Activated naive CD8-positive, alpha-beta T cell treated with anti-CD3 and anti-CD28 coated beads for 36 hours (primary cell): ENCODE results near the gene CACNA1B. TPM values are rescaled to one million over a fixed set of nuclear protein-coding genes. Genes with fewer than 3 reads are reported as not detected.

Source experiments
- DNase-seq: peaks from one replicate; pipeline ENCODE4 v3.0.0; 2021
- H3K27ac Mint-ChIP-seq: one replicate; pipeline ENCODE4 v1.8.0; 2022; ENCODE audit warnings: mild to moderate bottlenecking, moderate library complexity, mixed read lengths
- H3K27me3 Mint-ChIP-seq: one replicate; pipeline ENCODE4 v1.8.0; 2022; ENCODE audit warnings: mild to moderate bottlenecking, mixed read lengths
- H3K36me3 Mint-ChIP-seq: one replicate; pipeline ENCODE4 v1.8.0; 2021; ENCODE audit warnings: mild to moderate bottlenecking, mixed read lengths
- H3K4me1 Mint-ChIP-seq: one replicate; pipeline ENCODE4 v1.8.0; 2021; ENCODE audit warnings: mixed read lengths
- H3K4me3 Mint-ChIP-seq: one replicate; pipeline ENCODE4 v1.8.0; 2022; ENCODE audit warnings: mild to moderate bottlenecking, moderate library complexity, mixed read lengths
- H3K9me3 Mint-ChIP-seq: one replicate; pipeline ENCODE4 v1.8.0; 2022; ENCODE audit warnings: mixed read lengths
- total RNA-seq, 2 experiments: library from RNA; stranded (reverse); gene quantifications; one replicate each; pipeline ENCODE4 v1.2.3, GENCODE V29; 2021

CACNA1B gene
- total RNA-seq, 2 experiments from 2014 or later: not detected

DNA sequence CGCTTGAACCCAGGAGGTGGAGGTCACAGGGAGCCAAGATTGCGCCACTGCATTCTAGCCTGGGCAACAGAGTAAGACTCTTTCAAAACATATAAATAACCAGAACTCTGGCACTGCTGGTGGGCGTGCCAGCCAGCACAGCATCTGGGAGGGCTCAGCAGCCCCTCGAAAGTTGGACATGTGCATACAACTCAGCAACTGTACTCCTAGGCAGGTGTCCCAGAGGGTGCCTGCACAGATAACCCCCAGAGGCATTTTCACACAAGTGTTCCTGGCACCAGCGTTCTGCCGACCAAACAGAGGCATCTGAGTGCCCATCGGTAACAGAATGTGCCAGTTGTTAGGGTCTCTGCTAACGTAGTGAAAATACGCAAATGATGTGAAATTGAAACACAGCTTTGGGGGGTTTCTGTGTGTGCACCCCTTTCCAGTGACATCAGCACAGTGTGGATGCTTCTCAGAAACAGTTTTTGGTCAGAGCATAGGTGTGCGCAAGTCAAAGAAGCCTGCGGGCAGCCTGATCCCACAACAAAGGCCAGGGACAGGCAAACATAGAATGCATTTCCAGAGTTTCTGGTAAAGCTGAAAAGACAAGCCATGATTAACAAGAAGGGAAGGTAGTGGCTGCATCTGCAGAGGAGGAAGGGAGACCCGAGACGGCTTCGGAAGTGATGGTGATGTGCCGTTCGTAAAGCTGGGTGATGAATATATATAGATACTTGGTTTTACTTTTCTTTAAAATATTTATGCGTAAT lies 190.2 kb downstream of the CACNA1B start:
- no peak for DNase-seq
- Mint-ChIP-seq H3K4me3 (no peak overlapping the region), H3K9me3 (no peaks in the 10 kb centered on the region), H3K4me1 (no peaks in the 10 kb centered on the region), H3K36me3 (no peaks in the 10 kb centered on the region), H3K27ac (no peak overlapping the region), H3K27me3 (peaks cover 15% of the 10 kb centered on the region)

DNA sequence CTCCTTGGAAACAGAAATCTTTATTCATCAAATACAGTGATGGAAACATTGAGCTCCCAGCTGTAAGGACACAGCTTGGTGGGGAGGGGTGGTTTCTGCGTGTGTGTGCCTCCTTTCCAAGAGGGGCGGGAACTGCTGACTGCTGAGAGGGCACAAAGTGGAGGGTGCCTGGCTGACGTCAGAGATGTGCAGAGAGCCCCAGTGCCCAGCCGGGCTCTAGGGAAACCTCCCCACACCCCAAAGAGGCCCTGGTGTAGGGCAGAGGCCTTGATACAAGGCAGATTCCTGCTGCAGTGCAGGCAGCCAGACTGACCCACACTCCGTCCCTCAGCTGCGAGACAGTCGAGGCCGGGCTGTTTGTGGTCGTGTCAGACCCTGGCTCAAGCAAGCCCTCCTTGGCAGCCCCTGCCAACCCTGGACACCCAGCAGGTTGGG lies 191.0 kb downstream of the CACNA1B start:
- Mint-ChIP-seq H3K4me1 (no peaks in the 10 kb centered on the region), H3K27me3 (peaks cover 15% of the 10 kb centered on the region), H3K27ac (no peak overlapping the region), H3K4me3 (no peak overlapping the region), H3K9me3 (no peaks in the 10 kb centered on the region), H3K36me3 (no peaks in the 10 kb centered on the region)
- no peak for DNase-seq

DNA sequence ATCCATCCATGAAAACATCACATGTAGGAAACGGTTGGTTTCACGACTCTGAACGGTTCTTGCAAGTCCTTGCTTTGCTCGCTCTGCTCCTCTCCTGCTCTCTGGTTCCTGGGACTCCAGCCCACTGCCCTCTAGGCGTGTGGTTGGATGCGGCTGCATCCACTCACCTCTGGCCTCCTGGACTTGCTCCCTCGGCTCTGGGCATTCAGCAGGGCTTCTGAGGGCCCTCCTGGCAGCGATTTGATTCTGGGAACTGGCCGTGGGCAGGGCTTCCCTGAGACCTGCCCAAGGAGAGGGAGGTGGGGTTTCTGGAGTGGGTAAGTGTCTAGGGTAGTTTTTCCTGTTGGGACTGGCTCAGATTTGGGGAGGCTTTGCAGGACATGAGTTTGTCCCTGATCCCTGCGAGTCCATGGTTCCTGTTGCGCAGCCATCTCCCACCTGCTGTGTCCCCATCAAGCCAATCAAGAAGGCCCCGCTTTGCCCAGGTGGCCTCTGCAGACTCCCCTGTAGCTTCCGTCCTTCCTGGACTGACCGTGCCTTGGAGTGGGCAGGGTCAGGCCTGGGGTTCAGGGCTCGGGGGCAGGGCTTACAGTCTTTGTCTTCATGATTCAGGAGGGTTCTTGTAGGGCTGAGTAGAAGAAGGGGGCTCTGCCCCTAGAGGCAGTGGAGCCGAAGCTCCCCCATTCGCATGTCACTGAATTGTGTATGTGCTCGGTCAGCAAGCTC lies 192.3 kb downstream of the CACNA1B start:
- no peaks in the 10 kb centered on the region for H3K36me3 Mint-ChIP-seq

DNA sequence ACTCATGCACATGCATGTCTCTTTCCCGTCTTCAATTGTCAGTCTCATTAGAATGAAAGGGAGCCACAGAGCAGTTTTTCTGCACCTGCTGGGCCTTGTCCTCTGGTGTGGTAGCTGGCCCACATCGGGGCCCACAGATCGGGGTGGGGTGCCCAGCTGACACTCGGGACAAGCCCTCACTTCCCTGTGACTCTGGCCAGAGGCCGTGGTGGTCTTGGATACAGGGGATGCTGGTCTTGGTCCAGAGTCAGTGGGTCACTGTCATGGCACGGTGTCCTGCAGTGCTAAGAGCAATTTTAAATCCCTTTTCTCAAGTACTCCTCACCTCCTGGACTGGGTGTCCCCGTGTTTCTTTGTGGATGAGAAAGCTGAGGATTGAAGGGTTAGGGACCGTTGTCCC lies 193.2 kb downstream of the CACNA1B start:
- H3K36me3 Mint-ChIP-seq: no peaks in the 10 kb centered on the region
- no peak overlapping the region for H3K4me3 Mint-ChIP-seq
- no peak overlapping the region for H3K27ac Mint-ChIP-seq
- H3K4me1 Mint-ChIP-seq: no peaks in the 10 kb centered on the region
- H3K27me3 Mint-ChIP-seq: peaks cover 10% of the 10 kb centered on the region
- no peaks in the 10 kb centered on the region for H3K9me3 Mint-ChIP-seq
- no peak for DNase-seq

More for the DNA sequence above, 192.3 kb downstream of the CACNA1B start:
- no peak overlapping the region for H3K27ac Mint-ChIP-seq
- H3K9me3 Mint-ChIP-seq: no peaks in the 10 kb centered on the region
- peaks cover 15% of the 10 kb centered on the region for H3K27me3 Mint-ChIP-seq
- H3K4me1 Mint-ChIP-seq: no peaks in the 10 kb centered on the region
- H3K4me3 Mint-ChIP-seq: no peak overlapping the region
- DNase-seq: no peak

DNA sequence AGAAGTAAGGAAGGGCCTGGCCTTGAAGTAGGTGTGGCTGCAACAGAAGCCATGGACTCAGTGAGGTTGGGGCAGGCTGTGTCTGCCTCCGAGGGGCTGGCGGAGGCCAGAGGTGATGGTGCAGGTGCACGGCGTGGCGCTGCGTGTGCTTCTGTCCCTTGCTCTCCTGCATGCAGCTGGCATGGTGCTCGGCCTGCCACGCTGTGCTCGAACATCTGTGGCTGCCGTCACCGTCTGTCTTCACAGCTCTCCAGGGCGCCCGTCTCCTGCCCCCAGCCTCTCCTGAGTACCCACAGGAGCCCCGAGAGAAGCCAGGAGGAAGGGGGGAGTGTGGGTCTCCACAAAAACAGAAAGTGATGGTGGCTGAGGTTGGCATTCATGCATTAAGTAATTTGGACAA lies 193.7 kb downstream of the CACNA1B start:
- no peak for DNase-seq
- Mint-ChIP-seq H3K36me3 (no peaks in the 10 kb centered on the region), H3K4me1 (no peaks in the 10 kb centered on the region), H3K27me3 (peaks cover 9% of the 10 kb centered on the region), H3K4me3 (no peak overlapping the region), H3K9me3 (no peaks in the 10 kb centered on the region), H3K27ac (no peak overlapping the region)

DNA sequence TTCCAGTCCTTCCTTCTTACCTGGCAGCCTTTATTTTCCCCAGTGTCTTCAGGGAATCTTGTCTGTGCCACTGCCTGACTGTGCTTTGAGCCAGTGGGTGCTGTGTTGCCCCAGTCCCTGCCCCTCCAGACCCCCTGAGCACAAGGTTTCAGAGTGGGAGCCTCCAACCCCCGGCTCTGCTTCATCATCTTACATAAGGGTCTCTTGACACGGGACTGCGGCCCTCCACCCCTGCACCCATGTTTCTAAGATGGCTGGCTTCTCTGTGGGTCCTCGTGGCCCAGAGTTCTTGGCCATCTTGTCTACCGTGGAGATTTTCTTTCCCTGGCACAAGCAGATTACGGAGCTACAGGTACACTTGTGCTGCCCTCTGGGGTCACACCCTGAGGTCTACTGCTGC lies 194.1 kb downstream of the CACNA1B start:
- DNase-seq: no peak
- no peak overlapping the region for H3K4me3 Mint-ChIP-seq
- H3K27ac Mint-ChIP-seq: no peak overlapping the region
- H3K36me3 Mint-ChIP-seq: no peaks in the 10 kb centered on the region
- peaks cover 9% of the 10 kb centered on the region for H3K27me3 Mint-ChIP-seq
- H3K4me1 Mint-ChIP-seq: no peaks in the 10 kb centered on the region
- no peaks in the 10 kb centered on the region for H3K9me3 Mint-ChIP-seq

DNA sequence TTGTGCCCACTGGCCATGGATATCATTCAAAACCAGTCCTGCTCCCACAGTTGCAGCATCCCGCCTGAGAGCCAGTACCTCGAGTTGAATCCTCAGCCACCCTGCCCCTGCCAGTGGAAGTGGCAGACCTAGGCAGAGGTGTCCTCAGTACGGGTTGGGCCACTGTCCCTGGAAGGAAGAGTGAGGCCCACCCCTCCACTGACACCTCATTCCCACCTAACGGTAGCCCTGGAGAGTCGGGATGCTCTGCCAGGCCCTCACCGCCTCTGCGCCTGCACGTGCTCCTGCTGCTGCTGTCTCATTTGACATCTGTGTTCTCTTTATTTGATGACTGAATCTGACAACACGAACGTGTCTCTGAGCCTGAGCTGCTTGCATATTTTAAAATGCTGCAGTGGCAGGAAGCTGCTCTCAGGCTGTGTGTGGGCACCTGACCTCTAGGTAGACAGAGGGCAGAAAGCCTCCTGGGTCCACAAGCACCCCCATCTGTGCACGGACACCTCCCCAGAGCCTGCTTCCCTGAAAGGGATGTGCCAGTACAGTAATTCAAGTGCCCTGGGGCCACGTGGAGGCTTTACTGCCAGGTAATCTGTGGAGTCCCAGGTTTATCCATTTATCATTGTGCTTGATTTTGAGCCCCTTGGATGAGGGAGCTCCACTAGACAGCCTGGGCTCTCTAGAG lies 194.7 kb downstream of the CACNA1B start:
- Mint-ChIP-seq H3K27ac (no peak overlapping the region), H3K9me3 (no peaks in the 10 kb centered on the region), H3K4me3 (no peak overlapping the region), H3K36me3 (no peaks in the 10 kb centered on the region), H3K27me3 (peaks cover 9% of the 10 kb centered on the region), H3K4me1 (no peaks in the 10 kb centered on the region)
- no peak for DNase-seq

DNA sequence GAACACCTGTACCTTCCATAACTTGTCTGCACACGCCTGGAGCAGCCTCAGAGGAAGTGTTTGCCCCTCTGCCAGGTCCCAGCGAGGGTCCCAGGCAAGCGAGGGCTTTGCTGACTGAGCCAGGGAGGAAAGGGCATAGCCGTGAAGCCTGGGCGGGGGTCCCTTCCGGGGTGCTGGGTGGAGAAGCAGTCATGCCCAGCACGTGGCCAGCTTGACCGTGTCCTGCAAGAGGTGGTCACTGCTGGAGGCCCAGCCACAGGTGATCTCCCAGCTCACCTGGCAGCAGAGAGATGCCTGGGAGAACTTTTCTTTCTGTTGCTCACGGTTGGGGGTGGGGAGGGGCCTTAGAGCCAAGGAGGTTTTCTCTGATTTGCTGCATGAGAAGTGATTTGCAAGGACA lies 195.3 kb downstream of the CACNA1B start:
- no peak for DNase-seq
- H3K4me3 Mint-ChIP-seq: no peak overlapping the region
- no peaks in the 10 kb centered on the region for H3K9me3 Mint-ChIP-seq
- no peaks in the 10 kb centered on the region for H3K4me1 Mint-ChIP-seq
- peaks cover 9% of the 10 kb centered on the region for H3K27me3 Mint-ChIP-seq
- no peak overlapping the region for H3K27ac Mint-ChIP-seq
- no peaks in the 10 kb centered on the region for H3K36me3 Mint-ChIP-seq

DNA sequence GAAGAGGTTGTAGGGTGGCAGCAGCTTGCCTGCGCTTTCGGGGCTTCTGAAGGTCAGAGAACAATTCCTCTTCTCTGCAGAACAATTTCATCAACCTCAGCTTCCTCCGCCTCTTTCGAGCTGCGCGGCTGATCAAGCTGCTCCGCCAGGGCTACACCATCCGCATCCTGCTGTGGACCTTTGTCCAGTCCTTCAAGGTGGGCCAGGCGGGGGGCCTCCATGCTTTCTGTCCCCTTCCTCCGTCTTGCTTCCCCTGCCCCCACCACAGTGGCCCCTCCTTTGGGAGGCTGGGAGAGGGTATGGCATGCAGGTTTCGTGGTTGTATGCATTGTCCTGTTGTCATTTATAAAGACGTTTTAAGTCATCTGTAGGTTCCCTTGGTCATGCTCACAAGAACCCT lies 195.8 kb downstream of the CACNA1B start:
- H3K27ac Mint-ChIP-seq: no peak overlapping the region
- no peaks in the 10 kb centered on the region for H3K9me3 Mint-ChIP-seq
- no peak for DNase-seq
- no peak overlapping the region for H3K4me3 Mint-ChIP-seq
- no peaks in the 10 kb centered on the region for H3K36me3 Mint-ChIP-seq
- H3K4me1 Mint-ChIP-seq: no peaks in the 10 kb centered on the region
- peaks cover 9% of the 10 kb centered on the region for H3K27me3 Mint-ChIP-seq

DNA sequence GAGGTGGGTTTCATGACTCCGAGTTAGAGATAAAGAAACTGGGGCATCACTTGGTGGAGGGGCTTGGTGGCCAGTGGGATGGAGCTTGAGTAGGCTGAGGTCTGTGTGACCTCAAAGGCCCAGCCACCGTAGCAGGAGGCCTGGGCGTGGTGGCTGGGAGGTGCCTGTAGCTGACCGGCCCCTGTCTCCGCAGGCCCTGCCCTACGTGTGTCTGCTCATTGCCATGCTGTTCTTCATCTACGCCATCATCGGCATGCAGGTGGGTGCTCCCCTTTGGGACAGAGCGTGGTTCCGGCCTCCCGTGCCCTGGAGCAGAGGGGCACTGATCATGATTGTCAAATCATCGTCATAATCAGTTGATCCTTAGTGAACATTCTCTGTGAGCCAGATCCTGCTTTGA lies 196.2 kb downstream of the CACNA1B start:
- Mint-ChIP-seq H3K4me1 (no peaks in the 10 kb centered on the region), H3K27ac (no peak overlapping the region), H3K4me3 (no peak overlapping the region), H3K27me3 (peaks cover 9% of the 10 kb centered on the region), H3K36me3 (no peaks in the 10 kb centered on the region), H3K9me3 (no peaks in the 10 kb centered on the region)
- DNase-seq: no peak

DNA sequence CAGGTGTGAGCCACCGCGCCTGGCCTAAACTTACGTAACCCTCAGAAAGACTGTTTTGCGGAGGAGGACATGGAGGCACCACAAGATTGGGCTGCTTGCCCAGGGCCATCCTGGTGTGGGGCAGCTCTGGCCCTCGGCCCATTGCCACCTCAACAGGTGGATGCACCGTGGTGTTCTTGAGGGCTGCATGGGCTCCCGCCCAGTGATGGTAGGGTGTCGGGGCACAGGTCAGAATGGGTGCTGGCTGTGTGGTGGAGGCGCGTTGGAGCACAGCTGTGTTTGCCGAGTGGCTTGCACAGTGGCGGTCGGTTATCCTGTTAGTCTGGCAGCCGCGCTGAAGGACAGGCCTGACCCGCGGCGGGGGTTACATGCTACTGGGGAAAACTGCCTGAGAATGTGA lies 196.9 kb downstream of the CACNA1B start:
- H3K4me1 Mint-ChIP-seq: no peaks in the 10 kb centered on the region
- no peak for DNase-seq
- no peak overlapping the region for H3K27ac Mint-ChIP-seq
- H3K27me3 Mint-ChIP-seq: peaks cover 11% of the 10 kb centered on the region
- H3K36me3 Mint-ChIP-seq: no peaks in the 10 kb centered on the region
- no peak overlapping the region for H3K4me3 Mint-ChIP-seq
- H3K9me3 Mint-ChIP-seq: no peaks in the 10 kb centered on the region

DNA sequence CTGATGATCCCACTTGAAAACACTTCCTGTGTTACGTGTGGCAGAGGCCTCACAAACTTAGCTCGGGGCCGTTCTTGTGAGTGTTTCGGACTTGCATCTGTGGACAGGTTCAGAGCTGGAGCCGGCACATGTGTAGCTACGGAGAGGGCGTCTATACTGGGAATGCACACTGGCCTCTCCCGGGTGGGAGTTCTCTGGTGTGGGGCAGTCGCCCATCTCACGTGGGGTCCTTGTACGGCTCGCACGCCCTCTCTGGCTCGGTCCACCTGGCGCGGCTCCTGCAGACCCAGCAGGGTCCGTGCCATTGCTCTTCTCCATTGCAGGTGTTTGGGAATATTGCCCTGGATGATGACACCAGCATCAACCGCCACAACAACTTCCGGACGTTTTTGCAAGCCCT lies 197.9 kb downstream of the CACNA1B start:
- H3K27ac Mint-ChIP-seq: no peak overlapping the region
- H3K4me1 Mint-ChIP-seq: no peaks in the 10 kb centered on the region
- H3K36me3 Mint-ChIP-seq: no peaks in the 10 kb centered on the region
- no peak for DNase-seq
- H3K9me3 Mint-ChIP-seq: no peaks in the 10 kb centered on the region
- no peak overlapping the region for H3K4me3 Mint-ChIP-seq
- peaks cover 15% of the 10 kb centered on the region for H3K27me3 Mint-ChIP-seq

DNA sequence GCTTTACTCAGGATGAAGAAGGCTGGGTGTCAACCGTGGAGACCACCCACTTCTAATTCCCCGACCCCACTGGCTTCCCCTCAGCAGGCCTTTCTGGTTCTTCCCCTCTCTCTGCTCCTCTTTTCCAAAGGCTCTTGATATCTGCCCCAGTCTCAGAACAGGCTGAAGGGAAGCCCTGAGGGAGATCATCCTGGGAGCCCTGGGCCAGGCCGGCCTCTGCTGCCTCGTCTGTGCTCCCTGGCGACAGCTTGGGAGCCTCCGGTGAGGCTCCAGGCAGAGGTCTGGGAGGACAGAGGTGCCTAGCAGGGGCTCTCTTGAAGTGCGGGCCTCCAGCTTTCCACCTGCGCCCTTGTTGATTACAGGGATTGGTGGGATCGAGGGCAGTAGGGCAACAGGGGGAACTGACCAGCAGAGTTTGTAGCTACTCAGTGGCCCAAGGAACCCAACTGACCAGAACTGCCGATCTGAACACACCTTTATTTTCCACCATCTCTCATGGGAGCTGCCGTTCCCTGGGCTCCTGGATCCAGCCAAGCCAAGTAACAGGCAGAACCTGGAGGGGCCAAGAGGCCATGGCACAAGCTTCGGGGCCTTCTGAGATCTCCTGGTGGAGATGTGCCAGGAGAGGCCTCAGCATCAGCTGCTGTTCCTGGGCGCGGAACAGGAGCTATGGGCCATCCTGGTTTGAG lies 198.5 kb downstream of the CACNA1B start:
- no peaks in the 10 kb centered on the region for H3K36me3 Mint-ChIP-seq
- H3K4me3 Mint-ChIP-seq: no peak overlapping the region
- no peaks in the 10 kb centered on the region for H3K4me1 Mint-ChIP-seq
- H3K27me3 Mint-ChIP-seq: peaks cover 15% of the 10 kb centered on the region
- DNase-seq: no peak
- no peaks in the 10 kb centered on the region for H3K9me3 Mint-ChIP-seq
- no peak overlapping the region for H3K27ac Mint-ChIP-seq

DNA sequence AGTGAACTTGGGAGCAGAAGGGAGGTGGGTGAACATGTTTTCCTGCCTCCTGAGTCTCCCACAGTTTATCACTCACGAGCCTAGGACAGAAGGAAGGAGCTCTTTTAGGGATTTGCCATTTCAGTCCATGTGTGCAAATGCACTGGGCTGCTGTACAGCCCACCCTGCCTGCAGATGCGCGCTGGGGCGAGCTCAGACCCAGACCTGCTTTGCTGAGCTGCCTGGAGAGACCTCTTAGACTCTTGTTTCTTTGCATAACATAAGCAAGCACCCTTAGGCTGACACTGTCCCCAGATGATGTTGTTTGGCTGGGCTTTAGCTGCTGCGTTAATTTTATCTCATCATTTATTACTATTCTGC lies 199.0 kb downstream of the CACNA1B start:
- H3K36me3 Mint-ChIP-seq: no peaks in the 10 kb centered on the region
- peaks cover 14% of the 10 kb centered on the region for H3K27me3 Mint-ChIP-seq
- H3K4me1 Mint-ChIP-seq: no peaks in the 10 kb centered on the region
- H3K9me3 Mint-ChIP-seq: no peaks in the 10 kb centered on the region
- DNase-seq: no peak
- no peak overlapping the region for H3K4me3 Mint-ChIP-seq
- no peak overlapping the region for H3K27ac Mint-ChIP-seq

DNA sequence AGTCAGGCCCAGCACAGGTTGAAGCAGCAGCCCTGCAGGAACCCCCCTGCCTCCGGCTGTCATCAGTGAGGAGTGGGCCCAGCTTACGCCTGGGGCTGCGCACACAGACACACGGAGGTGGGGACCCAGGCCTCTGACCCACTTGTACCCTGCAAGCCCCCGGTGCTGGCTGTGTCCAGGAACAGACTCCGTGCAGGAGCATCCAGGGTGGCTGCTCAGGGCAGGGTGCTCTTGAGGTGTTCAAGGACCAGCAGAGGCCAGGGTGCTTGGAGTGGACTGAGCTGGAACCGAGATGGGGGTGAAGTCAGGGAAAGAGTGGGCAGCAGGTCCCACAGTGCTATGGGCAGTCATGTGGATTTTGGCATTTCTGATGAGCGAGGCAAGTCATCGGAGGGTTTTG lies 199.5 kb downstream of the CACNA1B start:
- Mint-ChIP-seq H3K4me3 (no peak overlapping the region), H3K27ac (no peak overlapping the region), H3K36me3 (no peaks in the 10 kb centered on the region), H3K4me1 (no peaks in the 10 kb centered on the region), H3K27me3 (peaks cover 10% of the 10 kb centered on the region), H3K9me3 (no peaks in the 10 kb centered on the region)
- DNase-seq: no peak
